Type B pancreatic cell (in vitro differentiated cells): ENCODE measurements around the gene DBF4. TPM values are rescaled to one million over a fixed set of nuclear protein-coding genes. Genes with fewer than 3 reads are reported as not detected.
"Not testable (repeated sequence)": the region's sequence is repeated elsewhere in the genome, so short reads cannot be mapped to it uniquely, and the experiment has no call there.

Source experiments
- DNase-seq: peaks from one replicate; pipeline ENCODE4 v3.0.0; 2021; ENCODE audit warnings: mixed read lengths; ENCODE audit not compliant: unreplicated experiment; ENCODE audit errors: extremely low spot score
- H3K27ac Mint-ChIP-seq: 2 replicates; pipeline ENCODE4 v1.8.0; 2021; ENCODE audit warnings: mild to moderate bottlenecking, mixed read lengths
- H3K27me3 Mint-ChIP-seq: 2 replicates; pipeline ENCODE4 v1.8.0; 2021; ENCODE audit warnings: mixed read lengths
- H3K36me3 Mint-ChIP-seq: 2 replicates; pipeline ENCODE4 v1.8.0; 2021; ENCODE audit warnings: mixed read lengths
- H3K4me1 Mint-ChIP-seq: one replicate; pipeline ENCODE4 v1.8.0; 2021; ENCODE audit warnings: mixed read lengths; ENCODE audit not compliant: unreplicated experiment
- H3K4me3 Mint-ChIP-seq: 2 replicates; pipeline ENCODE4 v1.8.0; 2021; ENCODE audit warnings: mild to moderate bottlenecking, mixed read lengths
- H3K9me3 Mint-ChIP-seq: 2 replicates; pipeline ENCODE4 v1.8.0; 2021; ENCODE audit warnings: mixed read lengths
- CTCF ChIP-seq: fragments of 200-600 bp; sonication (generic); conservative IDR thresholded peaks from 2 replicates; pipeline ENCODE4 v1.5.0; 2021; ENCODE audit warnings: antibody characterized with exemption, mild to moderate bottlenecking
- long read RNA-seq: library from polyadenylated mRNA; unstranded; transcript quantifications from one replicate; pipeline ENCODE4 v2.0.0, GENCODE V29; 2020
- total RNA-seq: library from RNA; stranded (reverse); gene quantifications from 2 replicates; pipeline ENCODE4 v1.2.1, GENCODE V29; 2021; ENCODE audit warnings: low replicate concordance

Gene DBF4
- total RNA-seq: 15.2 and 37.8 TPM in 2 replicates
- long read RNA-seq, transcript DBF4-201 (12 exons, 3,907 nt): major isoform, 8 of 21 reads
- long read RNA-seq, partial matches to known transcripts: 5 of 21 reads
- long read RNA-seq, other reads (novel, unspliced or antisense): 6 of 21 reads

- no peak for TF ChIP-seq CTCF
- Mint-ChIP-seq H3K4me1 (peaks cover 30% of the 10 kb centered on the region), H3K9me3 (peaks cover 9% of the 10 kb centered on the region), H3K27ac (peak within 1 kb of the TSS; percentile 98), H3K27me3 (no peaks in the 10 kb centered on the region), H3K4me3 (peak within 1 kb of the TSS; percentile 95), H3K36me3 (peaks cover 33% of the 10 kb centered on the region)
- DNase-seq: peak; percentile 98
These were observed at the start of gene DBF4, which contains the start of gene SLC25A40 for GRCh38 chr7:87876040-87876868. Gene DBF4, plus strand, starts transcription at chr7:87876493. Its CDS starts 240 bp downstream, at chr7:87876733. Gene SLC25A40, minus strand, starts transcription at chr7:87876360. Its CDS starts 17,633 bp downstream, at chr7:87858727.

GRCh38 chr7:87828383-87828782, 47.9 kb upstream of the DBF4 start:
- not testable (repeated sequence) for H3K27ac Mint-ChIP-seq, H3K27me3 Mint-ChIP-seq, H3K4me1 Mint-ChIP-seq, H3K36me3 Mint-ChIP-seq, DNase-seq, H3K4me3 Mint-ChIP-seq
- H3K9me3 Mint-ChIP-seq: peaks cover 14% of the 10 kb centered on the region

DNA sequence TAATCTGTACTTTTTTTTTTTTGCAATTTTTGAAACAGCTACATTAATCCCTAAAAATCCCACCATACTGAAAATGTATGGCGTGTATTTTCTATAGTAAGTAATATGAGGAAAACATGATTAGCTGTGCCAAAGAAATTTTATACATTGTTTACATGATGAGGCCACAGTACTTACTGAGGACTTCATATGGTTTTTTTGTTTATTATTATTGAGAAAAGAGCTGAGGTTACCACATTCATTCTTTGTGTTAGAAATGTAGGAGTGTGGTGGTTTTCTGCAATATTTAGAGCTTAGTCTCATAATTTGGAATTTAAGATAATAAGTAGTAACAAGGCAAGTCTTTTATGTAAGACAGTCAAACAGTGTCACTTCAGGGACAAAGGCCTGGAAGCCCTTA, 45.2 kb upstream of the DBF4 start:
- peaks cover 5% of the 10 kb centered on the region for H3K36me3 Mint-ChIP-seq
- H3K9me3 Mint-ChIP-seq: peaks cover 8% of the 10 kb centered on the region
- no peak for DNase-seq
- H3K27ac Mint-ChIP-seq: no peak overlapping the region
- no peak overlapping the region for H3K4me3 Mint-ChIP-seq
- no peaks in the 10 kb centered on the region for H3K4me1 Mint-ChIP-seq
- TF ChIP-seq CTCF: no peak
- no peaks in the 10 kb centered on the region for H3K27me3 Mint-ChIP-seq

- Mint-ChIP-seq H3K27ac (no peak overlapping the region), H3K27me3 (no peaks in the 10 kb centered on the region), H3K36me3 (peaks cover 5% of the 10 kb centered on the region), H3K4me1 (no peaks in the 10 kb centered on the region), H3K4me3 (no peak overlapping the region), H3K9me3 (no peaks in the 10 kb centered on the region)
- no peak for TF ChIP-seq CTCF
- DNase-seq: no peak
These were observed 43.2 kb upstream of the DBF4 start for GRCh38 chr7:87833130-87833529.

GRCh38 chr7:87837597-87837996, 38.7 kb upstream of the DBF4 start:
- Mint-ChIP-seq H3K9me3 (no peaks in the 10 kb centered on the region), H3K36me3 (peaks cover 5% of the 10 kb centered on the region), H3K4me1 (no peaks in the 10 kb centered on the region), H3K27ac (no peak overlapping the region), H3K27me3 (no peaks in the 10 kb centered on the region), H3K4me3 (no peak overlapping the region)
- TF ChIP-seq CTCF: no peak
- no peak for DNase-seq

GRCh38 chr7:87850836-87851593, 25.3 kb upstream of the DBF4 start:
- Mint-ChIP-seq H3K9me3 (no peaks in the 10 kb centered on the region), H3K27ac (no peak overlapping the region), H3K27me3 (no peaks in the 10 kb centered on the region), H3K4me3 (no peak overlapping the region), H3K36me3 (peaks cover 21% of the 10 kb centered on the region), H3K4me1 (no peaks in the 10 kb centered on the region)
- no peak for DNase-seq
- no peak for TF ChIP-seq CTCF
